Calu3 (cell line): ENCODE data around the gene WT1. TPM values are rescaled to one million over a fixed set of nuclear protein-coding genes. Genes with fewer than 3 reads are reported as not detected.

Experiments
- BruUV-seq: library from RNA; stranded (reverse); fragments of 400-500 nt; replicated peaks from 2 replicates; lab custom pipeline; 2021; lab: Mats Ljungman, UMichigan
- CTCF ChIA-PET: fragments of 300-600 bp; sonication (Branson Sonifier 250); formaldehyde crosslinking; loops from one replicate; lab custom pipeline; 2022; ENCODE audit warnings: antibody characterized with exemption; lab: Charles Lee
- DNase-seq: peaks from one replicate; pipeline ENCODE4 v3.0.0; 2022
- H3K27ac Mint-ChIP-seq: one replicate; pipeline ENCODE4 v1.8.0; 2022; ENCODE audit warnings: mixed read lengths; ENCODE audit not compliant: unreplicated experiment
- H3K27me3 Mint-ChIP-seq: one replicate; pipeline ENCODE4 v1.8.0; 2022; ENCODE audit warnings: mixed read lengths; ENCODE audit not compliant: unreplicated experiment
- H3K36me3 Mint-ChIP-seq: one replicate; pipeline ENCODE4 v1.8.0; 2022; ENCODE audit warnings: mild to moderate bottlenecking, moderate library complexity, mixed read lengths; ENCODE audit not compliant: insufficient read depth, unreplicated experiment
- H3K4me1 Mint-ChIP-seq: one replicate; pipeline ENCODE4 v1.8.0; 2022; ENCODE audit warnings: mild to moderate bottlenecking, low read depth, mixed read lengths; ENCODE audit not compliant: unreplicated experiment
- H3K4me3 Mint-ChIP-seq: one replicate; pipeline ENCODE4 v1.8.0; 2022; ENCODE audit warnings: mild to moderate bottlenecking, low read depth, moderate library complexity, mixed read lengths; ENCODE audit not compliant: unreplicated experiment
- H3K9me3 Mint-ChIP-seq: one replicate; pipeline ENCODE4 v1.8.0; 2022; ENCODE audit warnings: low read depth, mixed read lengths; ENCODE audit not compliant: unreplicated experiment
- CTCF ChIP-seq: fragments of 200-600 bp; IDR thresholded peaks from one replicate; pipeline ENCODE4 v1.8.0; 2022; ENCODE audit warnings: antibody characterized with exemption; ENCODE audit not compliant: unreplicated experiment
- intact Hi-C: fragments of 100-400 bp; cut with micrococcal nuclease; formaldehyde crosslinking; loops from one replicate; pipeline ENCODE4 v1.10.0; 2022; ENCODE audit not compliant: unreplicated experiment
- total RNA-seq: library from RNA; stranded (reverse); gene quantifications from 2 replicates; pipeline ENCODE4 v1.2.3, GENCODE V29; 2022

Gene WT1
- total RNA-seq, 1 experiment from 2014 or later, result not detected

GRCh38 chr11:32444186-32444585 lies 8.8 kb upstream of the WT1 start:
- CTCF ChIA-PET, result no interaction called here
- no peak for DNase-seq
- no peak overlapping the region for H3K4me3 Mint-ChIP-seq
- no peak for TF ChIP-seq CTCF
- BruUV-seq, result no TSS peak
- no peaks in the 10 kb centered on the region for H3K9me3 Mint-ChIP-seq
- no peaks in the 10 kb centered on the region for H3K4me1 Mint-ChIP-seq
- H3K36me3 Mint-ChIP-seq, result no peaks in the 10 kb centered on the region
- H3K27me3 Mint-ChIP-seq, result peaks cover 72% of the 10 kb centered on the region
- intact Hi-C loops, result no loop called here
- no peak overlapping the region for H3K27ac Mint-ChIP-seq

GRCh38 chr11:32440916-32441315 lies 5.6 kb upstream of the WT1 start:
- H3K27me3 Mint-ChIP-seq, result peaks cover 66% of the 10 kb centered on the region
- H3K4me1 Mint-ChIP-seq, result no peaks in the 10 kb centered on the region

GRCh38 chr11:32440312-32440908 lies 5.1 kb upstream of the WT1 start:
- H3K4me1 Mint-ChIP-seq, result no peaks in the 10 kb centered on the region
- CTCF ChIA-PET, result no interaction called here
- peaks cover 61% of the 10 kb centered on the region for H3K27me3 Mint-ChIP-seq
- no peak overlapping the region for H3K4me3 Mint-ChIP-seq
- no peak for TF ChIP-seq CTCF
- no TSS peak for BruUV-seq
- H3K9me3 Mint-ChIP-seq, result no peaks in the 10 kb centered on the region
- no peaks in the 10 kb centered on the region for H3K36me3 Mint-ChIP-seq
- intact Hi-C loops, result no loop called here
- no peak overlapping the region for H3K27ac Mint-ChIP-seq
- no peak for DNase-seq

More at GRCh38 chr11:32440916-32441315, 5.6 kb upstream of the WT1 start:
- Mint-ChIP-seq H3K9me3 (no peaks in the 10 kb centered on the region), H3K4me3 (no peak overlapping the region), H3K27ac (no peak overlapping the region), H3K36me3 (no peaks in the 10 kb centered on the region)
- no peak for DNase-seq
- intact Hi-C loops, result no loop called here
- TF ChIP-seq CTCF, result no peak
- CTCF ChIA-PET, result no interaction called here
- BruUV-seq, result no TSS peak

- no peak overlapping the region for H3K27ac Mint-ChIP-seq
- H3K9me3 Mint-ChIP-seq, result no peaks in the 10 kb centered on the region
- intact Hi-C loops, result no loop called here
- H3K4me1 Mint-ChIP-seq, result no peaks in the 10 kb centered on the region
- H3K4me3 Mint-ChIP-seq, result no peak overlapping the region
- CTCF ChIA-PET, result interaction anchor here (0.5 kb wide), 1 partner anchor 20 kb away, joined by 3 read pairs; no protein-coding TSS in a partner anchor
- no peak for DNase-seq
- H3K27me3 Mint-ChIP-seq, result peaks cover 53% of the 10 kb centered on the region
- BruUV-seq, result no TSS peak
- H3K36me3 Mint-ChIP-seq, result no peaks in the 10 kb centered on the region
- no peak for TF ChIP-seq CTCF
These were observed 4.3 kb upstream of the WT1 start for GRCh38 chr11:32439501-32440210.
